Esophagus squamous epithelium (tissue), 5 donors: ENCODE data around the gene CALB2. TPM values are rescaled to one million over a fixed set of nuclear protein-coding genes. Genes with fewer than 3 reads are reported as not detected.

Experiments used
- DNase-seq: peaks from one replicate; lab custom pipeline; 2025; lab: John Stamatoyannopoulos, UW
- H3K27ac ChIP-seq, 4 donors: fragments of 200-600 bp; sonication (generic); one replicate each; pipeline ENCODE4 v1.5.1; 2016 to 2019; ENCODE audit warnings: mild to moderate bottlenecking in 1 of 4
- H3K27me3 ChIP-seq, 4 donors: fragments of 200-600 bp; sonication (generic); 1 replicate in 3 of 4; 2 replicates in 1 of 4; pipeline versions ENCODE4 v1.5.1 to v1.6.0; 2017 to 2021; ENCODE audit warnings: antibody characterized with exemption in 1 of 4
- H3K36me3 ChIP-seq, 3 donors: fragments of 200-600 bp; sonication (generic); one replicate each; pipeline ENCODE4 v1.5.1; 2016 to 2019
- H3K4me1 ChIP-seq, 3 donors: fragments of 200-600 bp; sonication (generic); one replicate each; pipeline ENCODE4 v1.5.1; 2017 to 2019
- H3K4me3 ChIP-seq, 4 donors: fragments of 200-600 bp; sonication (generic); 1 replicate in 3 of 4; 2 replicates in 1 of 4; pipeline ENCODE4 v1.5.1; 2016 to 2019; ENCODE audit warnings: mild to moderate bottlenecking in 2 of 4, moderate library complexity in 1 of 4
- H3K9me3 ChIP-seq, 3 donors: fragments of 200-600 bp; sonication (generic); one replicate each; pipeline ENCODE4 v1.5.1; 2016 to 2019
- CTCF ChIP-seq, 6 experiments: fragments of 450-650 bp in 4 of 6; fragments of 200-600 bp in 2 of 6; sonication (generic) in 2 of 6; IDR thresholded peaks; one replicate each; pipeline ENCODE4 v1.5.1; 2016 to 2019; ENCODE audit warnings: antibody characterized with exemption in 6 of 6, mild to moderate bottlenecking in 4 of 6, moderate library complexity in 4 of 6
- POLR2A ChIP-seq, 4 donors: fragments of 450-650 bp; IDR thresholded peaks; one replicate each; pipeline ENCODE4 v1.6.1; 2017; ENCODE audit warnings: antibody characterized with exemption in 4 of 4, mild to moderate bottlenecking in 4 of 4, moderate library complexity in 3 of 4
- WGBS, 2 donors: methylation state at CpG; one replicate each; pipeline ENCODE4 v1.1.5; 2018; 5-methylcytosine and 5-hydroxymethylcytosine counted together
- intact Hi-C: fragments of 100-400 bp; cut with DNase I; formaldehyde crosslinking; loops from one replicate; pipeline ENCODE4 v1.15.0; 2022
- total RNA-seq, 4 donors: library from RNA; depleted of rRNA; stranded (reverse); fragments of >200 nt; gene quantifications; one replicate each; pipeline ENCODE4 v1.1.0, GENCODE V29; 2016
- donor health status: DM: yes; HTN: yes; CAD: no.

CALB2 gene
- total RNA-seq, 4 donors from 2014 or later, result 0.35 to 3.8 (median 2.4) TPM

GRCh38 chr16:71376465-71377157 is 18.1 kb downstream of the CALB2 start:
- no peak for DNase-seq
- intact Hi-C loops, result no loop called here
- no peak for TF ChIP-seq POLR2A (IDR thresholded peaks at IDR 0.05)
- TF ChIP-seq CTCF (IDR thresholded peaks at IDR 0.05), result no peak
- Histone ChIP-seq H3K36me3 (no peaks in the 10 kb centered on the region), H3K27ac (no peak overlapping the region), H3K27me3 (peaks cover 0 to 14% (median 0%) of the 10 kb centered on the region in 4 donors), H3K4me1 (no peaks in the 10 kb centered on the region), H3K4me3 (no peak overlapping the region), H3K9me3 (no peaks in the 10 kb centered on the region)
- WGBS, 2 donors, result 64 to 79% methylated on average over 4 to 5 of the region's 5 CpGs

- no peaks in the 10 kb centered on the region for H3K36me3 ChIP-seq
- 80 to 91% methylated on average over 1 of the region's 1 CpG for WGBS, 2 donors
- DNase-seq, result no peak
Observed at GRCh38 chr16:71379711-71380110, 21.2 kb downstream of the CALB2 start.

DNA sequence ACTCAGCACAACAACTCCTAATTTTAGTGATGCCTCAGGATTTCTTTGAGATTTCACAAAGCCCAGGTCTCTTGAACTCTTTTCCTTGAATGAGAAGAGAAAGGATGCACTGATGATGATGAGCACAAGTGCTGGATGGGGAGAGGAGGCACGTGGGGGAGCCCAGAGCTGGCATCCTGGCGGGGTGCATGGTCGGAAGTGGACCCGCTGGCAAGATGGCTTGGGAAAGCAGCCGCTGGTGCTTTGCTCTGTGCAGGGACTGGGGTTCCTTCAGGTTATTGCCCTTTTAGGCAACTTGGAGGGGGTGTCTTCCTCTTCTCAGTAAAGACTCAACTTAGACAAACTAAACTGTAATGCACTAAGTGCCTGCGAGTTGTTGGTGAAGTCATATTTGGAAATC is 22.3 kb downstream of the CALB2 start:
- Histone ChIP-seq H3K36me3 (no peaks in the 10 kb centered on the region), H3K4me1 (peaks cover 0 to 24% (median 0%) of the 10 kb centered on the region in 3 donors), H3K9me3 (no peaks in the 10 kb centered on the region), H3K4me3 (no peak overlapping the region), H3K27ac (no peak overlapping the region), H3K27me3 (peaks cover 0 to 27% (median 0%) of the 10 kb centered on the region in 4 donors)
- intact Hi-C loops, result no loop called here
- WGBS, 2 donors, result 52 to 64% methylated on average over 6 of the region's 6 CpGs
- TF ChIP-seq CTCF (IDR thresholded peaks at IDR 0.05), result no peak
- TF ChIP-seq POLR2A (IDR thresholded peaks at IDR 0.05), result no peak
- no peak for DNase-seq

More at GRCh38 chr16:71379711-71380110, 21.2 kb downstream of the CALB2 start:
- intact Hi-C loops, result no loop called here
- Histone ChIP-seq H3K27ac (no peak overlapping the region), H3K4me3 (no peak overlapping the region), H3K4me1 (peaks cover 0 to 16% (median 0%) of the 10 kb centered on the region in 3 donors), H3K9me3 (no peaks in the 10 kb centered on the region), H3K27me3 (peaks cover 0 to 16% (median 0%) of the 10 kb centered on the region in 4 donors)
- TF ChIP-seq CTCF (IDR thresholded peaks at IDR 0.05) (no peak), POLR2A (IDR thresholded peaks at IDR 0.05) (no peak)

GRCh38 chr16:71383054-71383773 is 24.7 kb downstream of the CALB2 start:
- Histone ChIP-seq H3K9me3 (no peaks in the 10 kb centered on the region), H3K27ac (peak overlapping the region in 3 of 4 donors; percentile 42 to 75 (median 56)), H3K36me3 (no peaks in the 10 kb centered on the region), H3K4me1 (peaks cover 0 to 48% (median 0%) of the 10 kb centered on the region in 3 donors), H3K4me3 (no peak overlapping the region), H3K27me3 (peaks cover 0 to 35% (median 0%) of the 10 kb centered on the region in 4 donors)
- no peak for DNase-seq
- intact Hi-C loops, result no loop called here
- 46 to 48% methylated on average over 8 to 10 of the region's 11 CpGs for WGBS, 2 donors
- TF ChIP-seq POLR2A (IDR thresholded peaks at IDR 0.05) (no peak), CTCF (IDR thresholded peaks at IDR 0.05) (no peak)
